ENCODE results near the gene CFAP46. TPM values are rescaled to one million over a fixed set of nuclear protein-coding genes. Genes with fewer than 3 reads are reported as not detected.

The CFAP46 gene
- total and polyA plus RNA-seq, 2 of the 4 experiments (the other 2 are of a cell fraction) = 1.3 to 1.8 TPM

DNA sequence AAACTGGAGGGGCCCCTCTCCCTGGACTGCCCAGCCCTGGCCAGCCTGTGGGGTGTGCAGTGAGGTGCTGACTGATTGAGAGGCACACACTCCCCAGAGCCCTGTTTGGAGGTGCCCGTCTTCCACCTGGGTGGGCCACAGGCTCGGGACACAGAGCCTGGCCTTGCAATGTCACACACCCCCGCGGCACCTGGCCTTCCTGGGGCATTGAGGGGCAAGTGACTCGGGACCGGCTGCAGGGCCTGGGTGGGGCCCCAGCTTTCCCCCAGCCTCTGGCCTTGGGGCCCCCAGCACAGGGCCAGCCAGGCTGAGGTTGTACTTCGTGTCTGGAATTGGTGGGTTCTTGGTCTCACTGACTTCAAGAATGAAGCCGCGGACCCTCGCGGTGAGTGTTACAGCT lies 142.5 kb downstream of the CFAP46 start:
- no peak overlapping the region for H2BK15ac ChIP-seq (ENCODE audit: low read depth, low read length)
- no peak overlapping the region for H3K9ac ChIP-seq (ENCODE audit: low read depth, low read length)
- DNase-seq (no peak), ATAC-seq (ENCODE audit: low read depth) (no peak)
- H2BK5ac ChIP-seq (ENCODE audit: low read depth, low read length, poor library complexity, severe bottlenecking) = no peak overlapping the region
- H3K4me1 ChIP-seq (ENCODE audit: control insufficient read depth, insufficient read depth, low read length) = no peaks in the 10 kb centered on the region
- no TSS peak for BruUV-seq (replicated peaks)
- TF ChIP-seq FOS (IDR thresholded peaks at IDR 0.05; ENCODE audit: low read depth, low read length) = no peak
- TF ChIP-seq, protein P1, sequence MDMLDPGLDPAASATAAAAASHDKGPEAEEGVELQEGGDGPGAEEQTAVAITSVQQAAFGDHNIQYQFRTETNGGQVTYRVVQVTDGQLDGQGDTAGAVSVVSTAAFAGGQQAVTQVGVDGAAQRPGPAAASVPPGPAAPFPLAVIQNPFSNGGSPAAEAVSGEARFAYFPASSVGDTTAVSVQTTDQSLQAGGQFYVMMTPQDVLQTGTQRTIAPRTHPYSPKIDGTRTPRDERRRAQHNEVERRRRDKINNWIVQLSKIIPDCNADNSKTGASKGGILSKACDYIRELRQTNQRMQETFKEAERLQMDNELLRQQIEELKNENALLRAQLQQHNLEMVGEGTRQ (IDR thresholded peaks at IDR 0.05; ENCODE audit: low read depth, low read length) = no peak
- in situ Hi-C loops (cut with MboI; ENCODE audit: low sequenced_read_pairs) = no loop called here
- no peak overlapping the region for H2AK5ac ChIP-seq (ENCODE audit: low read depth, low read length)
- H3K9me3 ChIP-seq (ENCODE audit: control insufficient read depth, insufficient read depth, low read length) = peaks cover 5% of the 10 kb centered on the region
- H3K36me3 ChIP-seq (ENCODE audit: control insufficient read depth, insufficient read depth, low read length) = no peaks in the 10 kb centered on the region
- H4K91ac ChIP-seq (ENCODE audit: insufficient read depth, low read depth, low read length) = no peak overlapping the region
- no peak overlapping the region for H2AFZ ChIP-seq (replicated peaks; ENCODE audit: low read length, poor library complexity)
- H4K8ac ChIP-seq (ENCODE audit: low read depth in 2 of 2, low read length in 2 of 2) = no peak overlapping the region
- H3K9me1 ChIP-seq (ENCODE audit: insufficient read depth, low read length) = no peaks in the 10 kb centered on the region
- no peak overlapping the region for H2BK120ac ChIP-seq (ENCODE audit: low read depth, low read length)
- H2AK9ac ChIP-seq (replicated peaks; ENCODE audit: low read depth, low read length, poor library complexity) = no peak overlapping the region
- no peak overlapping the region for H3K14ac ChIP-seq (replicated peaks; ENCODE audit: low read depth, low read length)
- dilution Hi-C loops (cut with HindIII; ENCODE audit: low sequenced_read_pairs, unreplicated experiment) = no loop called here
- H3K23ac ChIP-seq (ENCODE audit: low read depth, low read length) = no peak overlapping the region
- H3K18ac ChIP-seq (ENCODE audit: low read depth, low read length) = no peak overlapping the region
- H3K4ac ChIP-seq (ENCODE audit: low read depth, low read length) = no peak overlapping the region
- H4K20me1 ChIP-seq (ENCODE audit: insufficient read depth, low read length) = no peaks in the 10 kb centered on the region
- H2BK20ac ChIP-seq (ENCODE audit: low read depth, low read length) = no peak overlapping the region
- H3K4me2 ChIP-seq (ENCODE audit: low read depth, low read length) = no peak overlapping the region
- H3K56ac ChIP-seq (ENCODE audit: extremely low read depth, insufficient read depth, low read length) = no peak overlapping the region
- no peaks in the 10 kb centered on the region for H3K79me1 ChIP-seq (ENCODE audit: low read depth in 1 of 2, low read length in 2 of 2)
- no peak overlapping the region for H3K27ac ChIP-seq (ENCODE audit: insufficient read depth, low read length)
- no peak overlapping the region for H4K5ac ChIP-seq (ENCODE audit: low read depth, low read length)
- intact Hi-C loops (cut with micrococcal nuclease) = no loop called here
- ChIA-PET POLR2A (ENCODE audit: unreplicated experiment) (no interaction called here), CTCF (no interaction called here)
- 74% methylated on average over 4 of the region's 11 CpGs; no CpG with 5 or more reads in 1 of the 2 experiments for WGBS, 2 experiments (ENCODE audit: extremely low coverage in 2 of 2, insufficient read length in 1 of 2)
- H3K27me3 ChIP-seq (ENCODE audit: control insufficient read depth, insufficient read depth, low read length) = peaks cover 12% of the 10 kb centered on the region; the same call in 1 of the 2 replicates
- H3K4me3 ChIP-seq (ENCODE audit: insufficient read depth, low read depth, low read length) = no peak overlapping the region
